Mammary microvascular endothelial cell (primary cell): ENCODE data around the gene RIOK3. TPM values are rescaled to one million over a fixed set of nuclear protein-coding genes. Genes with fewer than 3 reads are reported as not detected.

Source experiments
- total RNA-seq: library from RNA; depleted of rRNA; stranded (reverse); fragments of >200 nt; gene quantifications from 2 replicates; pipeline ENCODE4 v1.2.3, GENCODE V29; 2015

The RIOK3 gene
- total RNA-seq = 45.0 and 49.8 TPM in 2 replicates

GRCh38 chr18:23452728-23453679 lies at the start of gene RIOK3:
TSS of gene RIOK3 (plus strand) at chr18:23453287. CDS start at chr18:23453440, 153 bp downstream.

GRCh38 chr18:23503038-23503962 lies 50.2 kb downstream of the RIOK3 start, which contains the start of gene RMC1:
TSS of gene RMC1 (plus strand) at chr18:23503511. CDS start at chr18:23503619, 108 bp downstream.

Other genes starting within 250 kb of the RIOK3 start
- 21.3 and 22.1 TPM in 2 replicates for gene RMC1, start 50.2 kb downstream of the RIOK3 start, total RNA-seq
- 61.4 and 62.8 TPM in 2 replicates for gene NPC1, start 133.2 kb downstream of the RIOK3 start, total RNA-seq
- 1.5 and 2.2 TPM in 2 replicates for gene ANKRD29, start 209.6 kb downstream of the RIOK3 start, total RNA-seq
- 5.9 and 9.0 TPM in 2 replicates for gene LAMA3, start 236.2 kb downstream of the RIOK3 start, total RNA-seq